Vagina (tissue), 2 donors: ENCODE data around the gene GAGE1.
"Not testable (repeated sequence)": the region's sequence is repeated elsewhere in the genome, so short reads cannot be mapped to it uniquely, and the experiment has no call there.

Experiments
- CTCF ChIP-seq, 3 experiments: fragments of 450-650 bp in 2 of 3; fragments of 200-600 bp in 1 of 3; sonication (generic) in 1 of 3; IDR thresholded peaks; one replicate each; pipeline ENCODE4 v1.5.1; 2017 to 2019; ENCODE audit warnings: antibody characterized with exemption in 3 of 3, mild to moderate bottlenecking in 2 of 3, moderate library complexity in 2 of 3
- POLR2A ChIP-seq, 2 donors: fragments of 450-650 bp; IDR thresholded peaks; one replicate each; pipeline ENCODE4 v1.6.1; 2017; ENCODE audit warnings: antibody characterized with exemption in 2 of 2, mild to moderate bottlenecking in 2 of 2, moderate library complexity in 2 of 2
- POLR2AphosphoS5 ChIP-seq, 2 donors: sonication (generic); formaldehyde crosslinking; IDR thresholded peaks; one replicate each; pipeline ENCODE4 v1.9.0; 2017; ENCODE audit warnings: antibody characterized with exemption in 2 of 2, mild to moderate bottlenecking in 2 of 2, low read depth in 1 of 2; ENCODE audit not compliant: insufficient read depth in 1 of 2

- TF ChIP-seq POLR2AphosphoS5 (IDR thresholded peaks at IDR 0.05; ENCODE audit: insufficient read depth in 1 of 2, low read depth in 1 of 2); CTCF (IDR thresholded peaks at IDR 0.05); POLR2A (IDR thresholded peaks at IDR 0.05): not testable (repeated sequence)
Measured at GRCh38 chrX:49569152-49569551, 29.7 kb upstream of the GAGE1 start.
